ENCODE measurements around the gene NCOA3.
A peak's percentile ranks its signal among the peaks of the same experiment; 100 is the strongest.
"Not testable (repeated sequence)": the region's sequence is repeated elsewhere in the genome, so short reads cannot be mapped to it uniquely, and the experiment has no call there.

Gene NCOA3

GRCh38 chr20:47468290-47469050, 33.2 kb upstream of the NCOA3 start:
- no peak for DNase-seq (ENCODE audit: low read depth)

GRCh38 chr20:47475419-47476044, 26.2 kb upstream of the NCOA3 start:
- DNase-seq (ENCODE audit: low read depth): no peak

GRCh38 chr20:47476452-47476851, 25.2 kb upstream of the NCOA3 start:
- DNase-seq (ENCODE audit: low read depth): no peak

GRCh38 chr20:47479093-47479492, 22.6 kb upstream of the NCOA3 start:
- DNase-seq (ENCODE audit: low read depth): no peak

GRCh38 chr20:47479506-47479905, 22.2 kb upstream of the NCOA3 start:
- DNase-seq (ENCODE audit: low read depth): no peak

- DNase-seq (ENCODE audit: low read depth): no peak
Measured at GRCh38 chr20:47480239-47480638, 21.4 kb upstream of the NCOA3 start.

GRCh38 chr20:47480705-47481104, 21.0 kb upstream of the NCOA3 start:
- no peak for DNase-seq (ENCODE audit: low read depth)

- DNase-seq (ENCODE audit: low read depth): no peak
Measured at GRCh38 chr20:47481330-47482216, 20.1 kb upstream of the NCOA3 start.

- DNase-seq (ENCODE audit: low read depth): no peak
Measured at GRCh38 chr20:47482705-47483104, 19.0 kb upstream of the NCOA3 start.

GRCh38 chr20:47484303-47484702, 17.4 kb upstream of the NCOA3 start:
- DNase-seq (ENCODE audit: low read depth): no peak

- DNase-seq (ENCODE audit: low read depth): no peak
Measured at GRCh38 chr20:47487175-47487917, 14.3 kb upstream of the NCOA3 start.

GRCh38 chr20:47489448-47489872, 12.2 kb upstream of the NCOA3 start:
- no peak for DNase-seq (ENCODE audit: low read depth)

- no peak for DNase-seq (ENCODE audit: low read depth)
Measured at GRCh38 chr20:47490795-47491194, 10.9 kb upstream of the NCOA3 start.

GRCh38 chr20:47492284-47492683, 9.4 kb upstream of the NCOA3 start:
- no peak for DNase-seq (ENCODE audit: low read depth)

GRCh38 chr20:47493175-47493962, 8.3 kb upstream of the NCOA3 start:
- DNase-seq (ENCODE audit: low read depth): peak; percentile 48

- DNase-seq (ENCODE audit: low read depth): no peak
Measured at GRCh38 chr20:47493963-47494293, 7.8 kb upstream of the NCOA3 start.

- not testable (repeated sequence) for DNase-seq (ENCODE audit: low read depth)
Measured at GRCh38 chr20:47494606-47495005, 7.1 kb upstream of the NCOA3 start.

GRCh38 chr20:47496118-47496517, 5.6 kb upstream of the NCOA3 start:
- no peak for DNase-seq (ENCODE audit: low read depth)

- DNase-seq (ENCODE audit: low read depth): no peak
Measured at GRCh38 chr20:47498606-47499005, 3.1 kb upstream of the NCOA3 start.

- no peak for DNase-seq (ENCODE audit: low read depth)
Measured at GRCh38 chr20:47499053-47499452, 2.6 kb upstream of the NCOA3 start.

GRCh38 chr20:47500082-47500481, 1.6 kb upstream of the NCOA3 start:
- DNase-seq (ENCODE audit: low read depth): not testable (repeated sequence)

Data from stromal cell of bone marrow (primary cell).